BLaER1 treated with 17β-estradiol and CSF1 and Interleukin-3, amounts not matched to agents 10 nM and 100 nM (cell line): ENCODE data around the gene DIPK1A.

Source experiments
- H3K27ac ChIP-seq, 11 experiments: shearing (Covaris generic); formaldehyde crosslinking; 2 replicates each; pipeline ENCODE4 v1.8.1; 2022
- H3K27me3 ChIP-seq, 11 experiments: shearing (Covaris generic); formaldehyde crosslinking; 2 replicates each; pipeline ENCODE4 v1.8.1; 2022
- H3K36me3 ChIP-seq, 11 experiments: shearing (Covaris generic); formaldehyde crosslinking; 2 replicates each; pipeline ENCODE4 v1.8.1; 2022
- H3K4me1 ChIP-seq, 10 experiments: shearing (Covaris generic); formaldehyde crosslinking; 2 replicates each; pipeline ENCODE4 v1.8.1; 2022
- H3K4me2 ChIP-seq, 11 experiments: shearing (Covaris generic); formaldehyde crosslinking; 2 replicates each; pipeline ENCODE4 v1.8.1; 2022
- H3K4me3 ChIP-seq, 10 experiments: shearing (Covaris generic); formaldehyde crosslinking; 2 replicates each; pipeline ENCODE4 v1.8.1; 2022
- H3K9ac ChIP-seq, 11 experiments: shearing (Covaris generic); formaldehyde crosslinking; 2 replicates each; pipeline ENCODE4 v1.8.1; 2022
- H3K9me3 ChIP-seq, 11 experiments: shearing (Covaris generic); formaldehyde crosslinking; replicated peaks in 1 of 11; 2 replicates each; pipeline ENCODE4 v1.8.1; 2022
- H4K20me1 ChIP-seq, 11 experiments: shearing (Covaris generic); formaldehyde crosslinking; 2 replicates each; pipeline ENCODE4 v1.8.1; 2022
- Cebpa-rat ChIP-seq, 11 experiments: shearing (Covaris generic); IDR thresholded peaks; 2 replicates each; pipeline ENCODE4 v1.8.1; 2022

Gene DIPK1A

GRCh38 chr1:92850019-92850418 is 111.2 kb downstream of the DIPK1A start:
- TF ChIP-seq Cebpa-rat (IDR thresholded peaks at IDR 0.05): no peak

GRCh38 chr1:92848201-92848600 is 113.1 kb downstream of the DIPK1A start:
- H3K4me2 ChIP-seq: no peak overlapping the region
- TF ChIP-seq Cebpa-rat (IDR thresholded peaks at IDR 0.05): no peak
- H3K4me1 ChIP-seq: peaks cover 16 to 20% (median 17%) of the 10 kb centered on the region in 10 experiments
- H3K27ac ChIP-seq: no peak overlapping the region
- peaks cover 14 to 26% (median 15%) of the 10 kb centered on the region in 11 experiments for H3K36me3 ChIP-seq
- peaks cover 0 to 20% (median 10%) of the 10 kb centered on the region in 11 experiments; a peak in 17 of 22 replicates for H4K20me1 ChIP-seq
- no peaks in the 10 kb centered on the region for H3K9me3 ChIP-seq
- no peaks in the 10 kb centered on the region for H3K27me3 ChIP-seq
- H3K4me3 ChIP-seq: no peak overlapping the region
- H3K9ac ChIP-seq: no peak overlapping the region

More at GRCh38 chr1:92850019-92850418, 111.2 kb downstream of the DIPK1A start:
- H3K4me2 ChIP-seq: no peak overlapping the region
- H3K9ac ChIP-seq: no peak overlapping the region
- H3K36me3 ChIP-seq: peaks cover 0 to 12% (median 0%) of the 10 kb centered on the region in 11 experiments; a peak in 5 of 22 replicates
- peaks cover 0 to 8% (median 2%) of the 10 kb centered on the region in 11 experiments; a peak in 7 of 22 replicates for H3K9me3 ChIP-seq
- H3K4me1 ChIP-seq: peaks cover 25 to 36% (median 31%) of the 10 kb centered on the region in 10 experiments
- no peak overlapping the region for H3K27ac ChIP-seq
- H3K4me3 ChIP-seq: no peak overlapping the region
- peaks cover 0 to 7% (median 0%) of the 10 kb centered on the region in 11 experiments; a peak in 2 of 22 replicates for H4K20me1 ChIP-seq
- H3K27me3 ChIP-seq: no peaks in the 10 kb centered on the region

- no peaks in the 10 kb centered on the region for H3K27me3 ChIP-seq
- no peak for TF ChIP-seq Cebpa-rat (IDR thresholded peaks at IDR 0.05)
- H3K4me3 ChIP-seq: no peak overlapping the region
- no peak overlapping the region for H3K4me2 ChIP-seq
- H3K36me3 ChIP-seq: peaks cover 37 to 49% (median 38%) of the 10 kb centered on the region in 11 experiments
- H3K9ac ChIP-seq: no peak overlapping the region
- H3K9me3 ChIP-seq: no peaks in the 10 kb centered on the region
- H3K27ac ChIP-seq: no peak overlapping the region
- no peaks in the 10 kb centered on the region for H3K4me1 ChIP-seq
- H4K20me1 ChIP-seq: peaks cover 22 to 43% (median 33%) of the 10 kb centered on the region in 11 experiments; a peak in 20 of 22 replicates
These were observed 115.4 kb downstream of the DIPK1A start for GRCh38 chr1:92845908-92846307.

DNA sequence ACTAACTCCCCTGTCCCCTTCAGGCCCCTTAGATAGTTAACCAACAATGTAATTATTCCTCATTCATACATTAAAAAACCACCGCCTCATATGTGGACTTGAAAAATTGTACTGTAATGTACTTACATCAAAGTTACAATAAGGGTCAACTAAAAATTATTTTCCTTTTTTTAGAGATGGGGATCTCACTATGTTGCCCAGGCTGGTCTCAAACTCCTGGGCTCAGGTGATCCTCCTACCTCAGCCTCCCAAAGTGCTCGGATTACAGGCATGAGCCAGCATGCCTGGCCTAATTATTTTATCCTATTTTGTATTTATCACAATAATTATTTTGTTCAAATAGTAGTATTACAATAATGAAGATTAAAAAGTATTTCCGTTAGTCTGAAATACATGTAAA is 116.8 kb downstream of the DIPK1A start:
- no peak overlapping the region for H3K4me3 ChIP-seq
- no peak for TF ChIP-seq Cebpa-rat (IDR thresholded peaks at IDR 0.05)
- no peaks in the 10 kb centered on the region for H3K9me3 ChIP-seq
- no peaks in the 10 kb centered on the region for H3K27me3 ChIP-seq
- peaks cover 36 to 57% (median 48%) of the 10 kb centered on the region in 11 experiments for H4K20me1 ChIP-seq
- H3K36me3 ChIP-seq: peaks cover 49 to 59% (median 52%) of the 10 kb centered on the region in 11 experiments
- no peak overlapping the region for H3K4me2 ChIP-seq
- peaks cover 0 to 5% (median 0%) of the 10 kb centered on the region in 10 experiments; a peak in 1 of 20 replicates for H3K4me1 ChIP-seq
- H3K9ac ChIP-seq: no peak overlapping the region
- H3K27ac ChIP-seq: no peak overlapping the region

GRCh38 chr1:92843429-92844352 is 117.6 kb downstream of the DIPK1A start:
- Histone ChIP-seq H3K9me3 (no peaks in the 10 kb centered on the region), H4K20me1 (peaks cover 44 to 65% (median 55%) of the 10 kb centered on the region in 11 experiments), H3K36me3 (peaks cover 57 to 65% (median 59%) of the 10 kb centered on the region in 11 experiments), H3K4me2 (no peak overlapping the region), H3K9ac (no peak overlapping the region), H3K27me3 (no peaks in the 10 kb centered on the region), H3K4me1 (peaks cover 0 to 10% (median 0%) of the 10 kb centered on the region in 10 experiments; a peak in 1 of 20 replicates), H3K27ac (no peak overlapping the region), H3K4me3 (no peak overlapping the region)
- TF ChIP-seq Cebpa-rat (IDR thresholded peaks at IDR 0.05): no peak

- Histone ChIP-seq H3K9me3 (no peaks in the 10 kb centered on the region), H3K9ac (no peak overlapping the region), H3K4me1 (peaks cover 0 to 16% (median 0%) of the 10 kb centered on the region in 10 experiments; a peak in 5 of 20 replicates), H3K27me3 (no peaks in the 10 kb centered on the region), H3K36me3 (peaks cover 63 to 72% (median 66%) of the 10 kb centered on the region in 11 experiments), H3K4me2 (no peak overlapping the region), H3K4me3 (no peak overlapping the region), H3K27ac (no peak overlapping the region), H4K20me1 (peaks cover 51 to 71% (median 62%) of the 10 kb centered on the region in 11 experiments)
- TF ChIP-seq Cebpa-rat (IDR thresholded peaks at IDR 0.05): no peak
These were observed 118.2 kb downstream of the DIPK1A start for GRCh38 chr1:92843046-92843423.

GRCh38 chr1:92842082-92843045 is 118.9 kb downstream of the DIPK1A start:
- peaks cover 57 to 78% (median 69%) of the 10 kb centered on the region in 11 experiments for H4K20me1 ChIP-seq
- no peak overlapping the region for H3K4me3 ChIP-seq
- H3K4me1 ChIP-seq: peaks cover 0 to 22% (median 0%) of the 10 kb centered on the region in 10 experiments; a peak in 7 of 20 replicates
- no peak overlapping the region for H3K27ac ChIP-seq
- no peak overlapping the region for H3K9ac ChIP-seq
- H3K27me3 ChIP-seq: no peaks in the 10 kb centered on the region
- H3K36me3 ChIP-seq: peaks cover 70 to 79% (median 72%) of the 10 kb centered on the region in 11 experiments
- TF ChIP-seq Cebpa-rat (IDR thresholded peaks at IDR 0.05): no peak
- no peaks in the 10 kb centered on the region for H3K9me3 ChIP-seq
- H3K4me2 ChIP-seq: no peak overlapping the region

DNA sequence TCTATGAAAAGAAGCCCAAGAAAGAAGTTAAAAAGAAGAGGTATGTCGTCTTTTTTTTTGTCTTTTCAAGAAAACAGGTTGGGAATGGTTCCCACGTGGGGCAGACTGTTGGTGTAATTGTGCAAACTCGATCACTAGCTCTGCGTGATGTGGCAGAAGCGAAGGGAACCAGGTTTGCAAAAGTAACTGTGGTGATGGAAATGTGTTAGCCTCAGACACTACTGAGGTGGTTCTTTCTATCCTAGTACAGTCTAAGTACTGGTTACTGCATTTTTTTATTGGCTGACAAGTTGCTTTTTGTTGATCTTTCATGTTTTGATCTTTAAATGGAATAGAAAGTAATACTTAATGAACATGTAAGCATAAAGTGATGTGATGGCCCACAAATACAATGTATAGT is 120.7 kb downstream of the DIPK1A start:
- Histone ChIP-seq H3K27me3 (no peaks in the 10 kb centered on the region), H3K4me2 (no peak overlapping the region), H3K4me3 (no peak overlapping the region), H3K36me3 (peaks cover 87 to 96% (median 90%) of the 10 kb centered on the region in 11 experiments), H3K9ac (no peak overlapping the region), H4K20me1 (peaks cover 75 to 91% (median 86%) of the 10 kb centered on the region in 11 experiments), H3K4me1 (peaks cover 7 to 40% (median 15%) of the 10 kb centered on the region in 10 experiments; a peak in 15 of 20 replicates), H3K9me3 (no peaks in the 10 kb centered on the region), H3K27ac (no peak overlapping the region)
- TF ChIP-seq Cebpa-rat (IDR thresholded peaks at IDR 0.05): no peak
